ENCODE data around the gene MPND. TPM values are rescaled to one million over a fixed set of nuclear protein-coding genes. Genes with fewer than 3 reads are reported as not detected.
A peak's percentile ranks its signal among the peaks of the same experiment; 100 is the strongest.

Gene MPND
- total RNA-seq, 2 experiments from 2014 or later = 10.3 to 11.0 TPM

- no peaks in the 10 kb centered on the region for H3K27me3 ChIP-seq (ENCODE audit: control insufficient read depth in 1 of 2, insufficient read depth in 2 of 2, low read length in 2 of 2)
- ChIA-PET CTCF (interaction anchor here (4.6 kb wide), 1 partner anchor 34 kb away, joined by 63 read pairs; the partner anchor contains the start of genes CHAF1A and SH3GL1), POLR2A (interaction anchor here (1.3 kb wide), 1 partner anchor 33 kb away, joined by 3 read pairs; the partner anchor contains the start of gene SH3GL1)
- Mint-ChIP-seq H3K4me3 (no peak overlapping the region), H3K27me3 (no peaks in the 10 kb centered on the region), H3K27ac (peak overlapping the region; percentile 90), H3K36me3 (ENCODE audit: low read depth) (peaks cover 8% of the 10 kb centered on the region), H3K4me1 (ENCODE audit: low read depth) (peaks cover 30% of the 10 kb centered on the region), H3K9me3 (no peaks in the 10 kb centered on the region)
- TF ChIP-seq, protein P1, sequence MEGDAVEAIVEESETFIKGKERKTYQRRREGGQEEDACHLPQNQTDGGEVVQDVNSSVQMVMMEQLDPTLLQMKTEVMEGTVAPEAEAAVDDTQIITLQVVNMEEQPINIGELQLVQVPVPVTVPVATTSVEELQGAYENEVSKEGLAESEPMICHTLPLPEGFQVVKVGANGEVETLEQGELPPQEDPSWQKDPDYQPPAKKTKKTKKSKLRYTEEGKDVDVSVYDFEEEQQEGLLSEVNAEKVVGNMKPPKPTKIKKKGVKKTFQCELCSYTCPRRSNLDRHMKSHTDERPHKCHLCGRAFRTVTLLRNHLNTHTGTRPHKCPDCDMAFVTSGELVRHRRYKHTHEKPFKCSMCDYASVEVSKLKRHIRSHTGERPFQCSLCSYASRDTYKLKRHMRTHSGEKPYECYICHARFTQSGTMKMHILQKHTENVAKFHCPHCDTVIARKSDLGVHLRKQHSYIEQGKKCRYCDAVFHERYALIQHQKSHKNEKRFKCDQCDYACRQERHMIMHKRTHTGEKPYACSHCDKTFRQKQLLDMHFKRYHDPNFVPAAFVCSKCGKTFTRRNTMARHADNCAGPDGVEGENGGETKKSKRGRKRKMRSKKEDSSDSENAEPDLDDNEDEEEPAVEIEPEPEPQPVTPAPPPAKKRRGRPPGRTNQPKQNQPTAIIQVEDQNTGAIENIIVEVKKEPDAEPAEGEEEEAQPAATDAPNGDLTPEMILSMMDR (IDR thresholded peaks at IDR 0.05) = no peak
- H3K9me3 ChIP-seq (ENCODE audit: control insufficient read depth in 1 of 2, insufficient read depth in 1 of 2, low read length in 2 of 2) = no peaks in the 10 kb centered on the region
- peaks cover 55% of the 10 kb centered on the region for H3K36me3 ChIP-seq (ENCODE audit: insufficient read depth, low read length)
- ATAC-seq (ENCODE audit: poor library complexity) = no peak
- intact Hi-C loops (cut with DNase I, micrococcal nuclease) = no loop called here
- peaks cover 50% of the 10 kb centered on the region for H3K4me1 ChIP-seq (ENCODE audit: insufficient read depth, low read length)
- no peak for DNase-seq
- H3K4me3 ChIP-seq (ENCODE audit: low read length) = no peak overlapping the region
- H3K27ac ChIP-seq (ENCODE audit: low read depth in 1 of 2, low read length in 2 of 2) = peak overlapping the region in 1 of 2 donors; percentile 20
Measured at GRCh38 chr19:4367336-4367723, 24.0 kb downstream of the MPND start.

- POLR2A ChIA-PET = interaction anchor here (1.2 to 1.3 kb wide), 2 partner anchors 13 to 24 kb away, joined by 3 to 6 read pairs; partner anchors contain the start of gene MPND
- H3K4me3 Mint-ChIP-seq = peak overlapping the region; percentile 54
Measured at GRCh38 chr19:4367781-4368127, 24.4 kb downstream of the MPND start.

DNA sequence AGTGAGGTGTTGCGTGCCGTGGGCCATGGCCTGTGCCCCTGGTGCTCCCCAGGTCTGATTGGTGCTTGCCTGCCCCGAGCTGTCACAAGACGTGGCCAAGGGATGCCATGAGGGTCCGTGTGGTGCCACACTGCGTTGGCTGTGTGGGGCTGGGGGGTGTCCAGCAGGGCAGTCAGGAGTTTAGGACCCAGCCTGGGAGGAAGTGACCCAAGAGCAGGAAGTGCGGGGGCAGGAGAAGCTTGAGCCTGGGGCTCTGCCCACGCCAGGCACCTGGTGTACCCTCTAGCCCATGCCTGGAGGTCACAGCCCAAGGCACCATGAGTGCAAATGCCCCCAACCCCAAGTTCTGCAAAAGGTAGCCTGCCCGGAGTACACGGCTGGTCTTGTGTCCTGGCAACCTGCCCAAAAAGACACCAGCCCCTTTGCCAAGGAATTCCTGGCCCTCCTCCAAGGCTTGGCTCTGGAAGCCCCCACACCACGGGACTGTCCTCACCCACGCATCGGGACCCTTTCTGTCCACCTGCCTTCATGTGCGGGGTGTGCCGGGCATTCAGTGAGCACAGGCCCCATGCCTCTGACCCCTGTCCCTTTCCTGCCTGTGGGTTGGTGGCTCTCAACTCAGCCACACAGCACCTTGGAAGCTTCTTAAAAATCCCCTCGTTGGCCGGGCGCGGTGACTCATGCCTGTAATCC, 24.9 kb downstream of the MPND start:
- H3K27me3 Mint-ChIP-seq = no peaks in the 10 kb centered on the region
- Histone ChIP-seq H3K4me1 (ENCODE audit: insufficient read depth, low read length) (peaks cover 59% of the 10 kb centered on the region), H3K9me3 (ENCODE audit: control insufficient read depth in 1 of 2, insufficient read depth in 1 of 2, low read length in 2 of 2) (no peaks in the 10 kb centered on the region), H3K27ac (ENCODE audit: low read depth in 1 of 2, low read length in 2 of 2) (peak overlapping the region; percentile 78 to 87), H3K4me3 (ENCODE audit: low read length) (peak overlapping the region; percentile 59), H3K36me3 (ENCODE audit: insufficient read depth, low read length) (peaks cover 50% of the 10 kb centered on the region), H3K27me3 (ENCODE audit: control insufficient read depth in 1 of 2, insufficient read depth in 2 of 2, low read length in 2 of 2) (no peaks in the 10 kb centered on the region)
- DNase-seq (peak in 2 of 14 experiments; percentile 55 to 61), ATAC-seq (ENCODE audit: poor library complexity) (no peak)
- POLR2A ChIA-PET = interaction anchor here (1.2 to 3.1 kb wide), 3 partner anchors 12 to 33 kb away, joined by 3 to 33 read pairs (median 6); partner anchors contain the start of genes CHAF1A, MPND and SH3GL1
- H3K9me3 Mint-ChIP-seq = no peaks in the 10 kb centered on the region
- H3K36me3 Mint-ChIP-seq (ENCODE audit: low read depth) = peaks cover 7% of the 10 kb centered on the region
- intact Hi-C loops (cut with DNase I, micrococcal nuclease) = no loop called here
- CTCF ChIA-PET = interaction anchor here (1.2 to 4.6 kb wide), 2 partner anchors 16 to 33 kb away, joined by 5 to 63 read pairs; partner anchors contain the start of genes CHAF1A and SH3GL1
- H3K27ac Mint-ChIP-seq = peak overlapping the region; percentile 90
- H3K4me3 Mint-ChIP-seq = peak overlapping the region; percentile 90
- peaks cover 30% of the 10 kb centered on the region for H3K4me1 Mint-ChIP-seq (ENCODE audit: low read depth)
- TF ChIP-seq, protein P1 (IDR thresholded peaks at IDR 0.05) = no peak

More at GRCh38 chr19:4367781-4368127, 24.4 kb downstream of the MPND start:
- DNase-seq (no peak), ATAC-seq (ENCODE audit: poor library complexity) (no peak)
- CTCF ChIA-PET = interaction anchor here (1.2 to 4.6 kb wide), 2 partner anchors 15 to 34 kb away, joined by 5 to 63 read pairs; partner anchors contain the start of genes CHAF1A and SH3GL1
- Histone ChIP-seq H3K9me3 (ENCODE audit: control insufficient read depth in 1 of 2, insufficient read depth in 1 of 2, low read length in 2 of 2) (no peaks in the 10 kb centered on the region), H3K36me3 (ENCODE audit: insufficient read depth, low read length) (peaks cover 55% of the 10 kb centered on the region), H3K4me1 (ENCODE audit: insufficient read depth, low read length) (peaks cover 55% of the 10 kb centered on the region), H3K27me3 (ENCODE audit: control insufficient read depth in 1 of 2, insufficient read depth in 2 of 2, low read length in 2 of 2) (no peaks in the 10 kb centered on the region), H3K27ac (ENCODE audit: low read depth in 1 of 2, low read length in 2 of 2) (peak overlapping the region in 1 of 2 donors; percentile 20), H3K4me3 (ENCODE audit: low read length) (no peak overlapping the region)
- Mint-ChIP-seq H3K27ac (peak overlapping the region; percentile 90), H3K4me1 (ENCODE audit: low read depth) (peaks cover 30% of the 10 kb centered on the region), H3K9me3 (no peaks in the 10 kb centered on the region), H3K36me3 (ENCODE audit: low read depth) (peaks cover 7% of the 10 kb centered on the region), H3K27me3 (no peaks in the 10 kb centered on the region)
- TF ChIP-seq, protein P1 (IDR thresholded peaks at IDR 0.05) = no peak
- intact Hi-C loops (cut with DNase I, micrococcal nuclease) = no loop called here
